Central memory CD8-positive, alpha-beta T cell (primary cell): ENCODE results near the gene PSPC1.
"Not testable (repeated sequence)": the region's sequence is repeated elsewhere in the genome, so short reads cannot be mapped to it uniquely, and the experiment has no call there.

ENCODE experiments used
- ATAC-seq: fragments of 150-1000 bp; cut with Tn5 transposase; replicated peaks from 2 replicates; pipeline ENCODE4 v1.10.0; 2022; ENCODE audit warnings: mild to moderate bottlenecking, moderate FRiP score, moderate number of reproducible peaks; ENCODE audit not compliant: poor library complexity, severe bottlenecking; ENCODE audit errors: extremely low read depth
- DNase-seq, 2 donors: peaks; one replicate each; pipeline ENCODE4 v3.0.0; 2021; ENCODE audit warnings: low spot score in 2 of 2
- H3K27ac Mint-ChIP-seq: one replicate; pipeline ENCODE4 v1.8.0; 2022; ENCODE audit warnings: low read depth, mild to moderate bottlenecking, moderate library complexity, mixed read lengths
- H3K27me3 Mint-ChIP-seq: one replicate; pipeline ENCODE4 v1.8.0; 2022; ENCODE audit warnings: mixed read lengths
- H3K36me3 Mint-ChIP-seq: one replicate; pipeline ENCODE4 v1.8.0; 2022; ENCODE audit warnings: mild to moderate bottlenecking, moderate library complexity, mixed read lengths; ENCODE audit not compliant: insufficient read depth
- H3K4me1 Mint-ChIP-seq: one replicate; pipeline ENCODE4 v1.8.0; 2022; ENCODE audit warnings: mixed read lengths
- H3K4me3 Mint-ChIP-seq: one replicate; pipeline ENCODE4 v1.8.0; 2022; ENCODE audit warnings: mild to moderate bottlenecking, moderate library complexity, mixed read lengths
- H3K9me3 Mint-ChIP-seq: one replicate; pipeline ENCODE4 v1.8.0; 2022; ENCODE audit warnings: mixed read lengths

The PSPC1 gene

GRCh38 chr13:19782049-19782726 lies 557 bp downstream of the PSPC1 start:
- Mint-ChIP-seq H3K27ac (peak overlapping the region; percentile 99), H3K27me3 (no peaks in the 10 kb centered on the region), H3K36me3 (peaks cover 27% of the 10 kb centered on the region), H3K4me3 (peak overlapping the region; percentile 90), H3K9me3 (no peaks in the 10 kb centered on the region), H3K4me1 (peaks cover 11% of the 10 kb centered on the region)
- ATAC-seq (peak; percentile 50), DNase-seq (peak; percentile 33 to 37)

- peak overlapping the region; percentile 99 for H3K27ac Mint-ChIP-seq
- H3K27me3 Mint-ChIP-seq = no peaks in the 10 kb centered on the region
- H3K9me3 Mint-ChIP-seq = no peaks in the 10 kb centered on the region
- peaks cover 27% of the 10 kb centered on the region for H3K36me3 Mint-ChIP-seq
- no peak for ATAC-seq
- H3K4me1 Mint-ChIP-seq = peaks cover 11% of the 10 kb centered on the region
- H3K4me3 Mint-ChIP-seq = peak overlapping the region; percentile 90
- no peak for DNase-seq
Observed at GRCh38 chr13:19781526-19781925, 1.2 kb downstream of the PSPC1 start.

GRCh38 chr13:19780753-19781418 lies 1.9 kb downstream of the PSPC1 start:
- not testable (repeated sequence) for ATAC-seq, H3K27me3 Mint-ChIP-seq, H3K9me3 Mint-ChIP-seq, DNase-seq
- peaks cover 16% of the 10 kb centered on the region for H3K4me1 Mint-ChIP-seq
- H3K36me3 Mint-ChIP-seq = peaks cover 33% of the 10 kb centered on the region
- peak overlapping the region; percentile 90 for H3K4me3 Mint-ChIP-seq
- peak overlapping the region; percentile 99 for H3K27ac Mint-ChIP-seq

GRCh38 chr13:19772306-19772705 lies 10.4 kb downstream of the PSPC1 start:
- Mint-ChIP-seq H3K9me3 (no peaks in the 10 kb centered on the region), H3K27ac (no peak overlapping the region), H3K27me3 (no peaks in the 10 kb centered on the region), H3K36me3 (peaks cover 73% of the 10 kb centered on the region), H3K4me1 (peaks cover 45% of the 10 kb centered on the region), H3K4me3 (no peak overlapping the region)
- ATAC-seq = no peak
- DNase-seq = no peak

- no peak overlapping the region for H3K27ac Mint-ChIP-seq
- no peak for ATAC-seq
Observed at GRCh38 chr13:19769854-19770253, 12.9 kb downstream of the PSPC1 start.

GRCh38 chr13:19767966-19768365 lies 14.8 kb downstream of the PSPC1 start:
- peaks cover 47% of the 10 kb centered on the region for H3K4me1 Mint-ChIP-seq
- H3K36me3 Mint-ChIP-seq = peaks cover 67% of the 10 kb centered on the region
- no peaks in the 10 kb centered on the region for H3K9me3 Mint-ChIP-seq
- H3K27me3 Mint-ChIP-seq = no peaks in the 10 kb centered on the region
- peak overlapping the region; percentile 49 for H3K4me3 Mint-ChIP-seq
- peak overlapping the region; percentile 87 for H3K27ac Mint-ChIP-seq
- DNase-seq (no peak), ATAC-seq (no peak)

More at GRCh38 chr13:19769854-19770253, 12.9 kb downstream of the PSPC1 start:
- Mint-ChIP-seq H3K36me3 (peaks cover 68% of the 10 kb centered on the region), H3K4me1 (peaks cover 44% of the 10 kb centered on the region), H3K4me3 (no peak overlapping the region), H3K27me3 (no peaks in the 10 kb centered on the region), H3K9me3 (no peaks in the 10 kb centered on the region)
- no peak for DNase-seq

GRCh38 chr13:19766591-19766990 lies 16.2 kb downstream of the PSPC1 start:
- H3K4me3 Mint-ChIP-seq = peak overlapping the region; percentile 55
- H3K27me3 Mint-ChIP-seq = no peaks in the 10 kb centered on the region
- no peak overlapping the region for H3K27ac Mint-ChIP-seq
- peaks cover 59% of the 10 kb centered on the region for H3K4me1 Mint-ChIP-seq
- H3K36me3 Mint-ChIP-seq = peaks cover 68% of the 10 kb centered on the region
- ATAC-seq (no peak), DNase-seq (no peak)
- no peaks in the 10 kb centered on the region for H3K9me3 Mint-ChIP-seq

GRCh38 chr13:19764237-19764636 lies 18.5 kb downstream of the PSPC1 start:
- no peak overlapping the region for H3K4me3 Mint-ChIP-seq
- no peaks in the 10 kb centered on the region for H3K9me3 Mint-ChIP-seq
- H3K36me3 Mint-ChIP-seq = peaks cover 61% of the 10 kb centered on the region
- ATAC-seq (no peak), DNase-seq (no peak)
- no peaks in the 10 kb centered on the region for H3K27me3 Mint-ChIP-seq
- peaks cover 59% of the 10 kb centered on the region for H3K4me1 Mint-ChIP-seq
- peak overlapping the region; percentile 51 for H3K27ac Mint-ChIP-seq

- H3K27me3 Mint-ChIP-seq = no peaks in the 10 kb centered on the region
- peaks cover 60% of the 10 kb centered on the region for H3K36me3 Mint-ChIP-seq
- H3K4me3 Mint-ChIP-seq = peak overlapping the region; percentile 18
- H3K4me1 Mint-ChIP-seq = peaks cover 59% of the 10 kb centered on the region
- H3K9me3 Mint-ChIP-seq = no peaks in the 10 kb centered on the region
- DNase-seq (no peak), ATAC-seq (no peak)
- H3K27ac Mint-ChIP-seq = peak overlapping the region; percentile 51
Observed at GRCh38 chr13:19763618-19764017, 19.1 kb downstream of the PSPC1 start.

- peaks cover 74% of the 10 kb centered on the region for H3K36me3 Mint-ChIP-seq
- H3K9me3 Mint-ChIP-seq = no peaks in the 10 kb centered on the region
- ATAC-seq (no peak), DNase-seq (no peak)
- no peak overlapping the region for H3K4me3 Mint-ChIP-seq
- peaks cover 46% of the 10 kb centered on the region for H3K4me1 Mint-ChIP-seq
- no peaks in the 10 kb centered on the region for H3K27me3 Mint-ChIP-seq
- no peak overlapping the region for H3K27ac Mint-ChIP-seq
Observed at GRCh38 chr13:19759669-19760068, 23.1 kb downstream of the PSPC1 start.

GRCh38 chr13:19742643-19743042 lies 40.1 kb downstream of the PSPC1 start:
- H3K4me1 Mint-ChIP-seq = peaks cover 31% of the 10 kb centered on the region
- H3K9me3 Mint-ChIP-seq = no peaks in the 10 kb centered on the region
- H3K27ac Mint-ChIP-seq = no peak overlapping the region
- ATAC-seq = no peak
- H3K27me3 Mint-ChIP-seq = no peaks in the 10 kb centered on the region
- H3K36me3 Mint-ChIP-seq = peaks cover 60% of the 10 kb centered on the region
- H3K4me3 Mint-ChIP-seq = no peak overlapping the region
- DNase-seq = no peak

GRCh38 chr13:19737844-19738557 lies 44.7 kb downstream of the PSPC1 start:
- Mint-ChIP-seq H3K9me3 (no peaks in the 10 kb centered on the region), H3K27me3 (no peaks in the 10 kb centered on the region), H3K27ac (no peak overlapping the region), H3K36me3 (peaks cover 53% of the 10 kb centered on the region), H3K4me3 (no peak overlapping the region), H3K4me1 (peaks cover 28% of the 10 kb centered on the region)
- DNase-seq = no peak
- ATAC-seq = no peak
